Mesenchymal stem cell (in vitro differentiated cells and primary cell): Measurements from ENCODE around the gene ZSCAN12.

ENCODE experiments used
- DNase-seq: peaks from one replicate; pipeline ENCODE4 v3.0.0-alpha.2; 2013
- H2AFZ ChIP-seq: one replicate; pipeline ENCODE4 v1.6.1; 2013; ENCODE audit warnings: low read depth, mild to moderate bottlenecking, control low read depth, inconsistent platforms, low read length, moderate library complexity
- H2AK5ac ChIP-seq: 2 replicates; pipeline ENCODE4 v1.6.1; 2013; ENCODE audit warnings: low read length, moderate library complexity, mild to moderate bottlenecking, inconsistent platforms; ENCODE audit not compliant: severe bottlenecking
- H2BK120ac ChIP-seq: one replicate; pipeline ENCODE4 v1.6.1; 2013; ENCODE audit warnings: low read depth, mild to moderate bottlenecking, inconsistent platforms, low read length, moderate library complexity
- H2BK12ac ChIP-seq, 2 experiments: one replicate each; pipeline ENCODE4 v1.6.1; 2013; ENCODE audit warnings: inconsistent platforms in 2 of 2, low read length in 2 of 2, mild to moderate bottlenecking in 2 of 2, moderate library complexity in 2 of 2, control low read depth in 1 of 2
- H2BK15ac ChIP-seq: one replicate; pipeline ENCODE4 v1.6.1; 2013; ENCODE audit warnings: mild to moderate bottlenecking, low read depth, inconsistent platforms; ENCODE audit not compliant: poor library complexity, severe bottlenecking
- H2BK5ac ChIP-seq: 2 replicates; pipeline ENCODE4 v1.6.1; 2013; ENCODE audit warnings: low read depth, mild to moderate bottlenecking, low read length, control low read depth, inconsistent platforms; ENCODE audit not compliant: poor library complexity, severe bottlenecking
- H3K14ac ChIP-seq, 2 experiments: one replicate each; pipeline ENCODE4 v1.6.1; 2013; ENCODE audit warnings: inconsistent platforms in 2 of 2, low read length in 2 of 2, control low read depth in 1 of 2, mild to moderate bottlenecking in 1 of 2, moderate library complexity in 1 of 2
- H3K18ac ChIP-seq, 2 experiments: one replicate each; pipeline ENCODE4 v1.6.1; 2013; ENCODE audit warnings: inconsistent platforms in 2 of 2, low read length in 2 of 2, control low read depth in 1 of 2, low read depth in 1 of 2, mild to moderate bottlenecking in 1 of 2
- H3K23ac ChIP-seq, 2 experiments: one replicate each; pipeline ENCODE4 v1.6.1; 2013; ENCODE audit warnings: inconsistent platforms in 2 of 2, low read length in 2 of 2, mild to moderate bottlenecking in 2 of 2, moderate library complexity in 2 of 2, control low read depth in 1 of 2
- H3K27ac ChIP-seq: 2 replicates; pipeline ENCODE4 v1.5.1; 2013; ENCODE audit warnings: mild to moderate bottlenecking, moderate library complexity, low read length, control low read depth, inconsistent platforms; ENCODE audit not compliant: poor library complexity, severe bottlenecking
- H3K27me3 ChIP-seq, 2 experiments: 2 replicates each; pipeline versions ENCODE4 v1.6.1 to v1.7.0; 2013; ENCODE audit warnings: low read length in 2 of 2, mild to moderate bottlenecking in 2 of 2, moderate library complexity in 2 of 2, control low read depth in 1 of 2, inconsistent platforms in 1 of 2; ENCODE audit not compliant: control insufficient read depth in 1 of 2, insufficient read depth in 1 of 2
- H3K36me3 ChIP-seq, 2 experiments: 2 replicates each; pipeline versions ENCODE4 v1.6.1 to v1.7.0; 2013; ENCODE audit warnings: low read length in 2 of 2, control low read depth in 1 of 2, inconsistent platforms in 1 of 2, low read depth in 1 of 2, mild to moderate bottlenecking in 1 of 2; ENCODE audit not compliant: insufficient read depth in 2 of 2, control insufficient read depth in 1 of 2
- H3K4ac ChIP-seq, 2 experiments: one replicate each; pipeline ENCODE4 v1.6.1; 2013; ENCODE audit warnings: inconsistent platforms in 2 of 2, low read length in 2 of 2, mild to moderate bottlenecking in 2 of 2, moderate library complexity in 2 of 2, control low read depth in 1 of 2, low read depth in 1 of 2
- H3K4me1 ChIP-seq: 2 replicates; pipeline ENCODE4 v1.6.1; 2013; ENCODE audit warnings: low read depth, low read length, control low read depth; ENCODE audit not compliant: control insufficient read depth, insufficient read depth
- H3K4me2 ChIP-seq: 2 replicates; pipeline ENCODE4 v1.6.1; 2013; ENCODE audit warnings: low read length, mild to moderate bottlenecking, inconsistent platforms; ENCODE audit not compliant: poor library complexity, severe bottlenecking
- H3K4me3 ChIP-seq, 2 experiments: 2 replicates each; pipeline versions ENCODE4 v1.5.1 to v1.7.0; 2013; ENCODE audit warnings: low read length in 2 of 2, mild to moderate bottlenecking in 2 of 2, control low read depth in 1 of 2, low read depth in 1 of 2; ENCODE audit not compliant: insufficient read depth in 1 of 2
- H3K79me1 ChIP-seq: replicated peaks from 2 replicates; pipeline ENCODE4 v1.6.1; 2013; ENCODE audit warnings: mild to moderate bottlenecking, control low read depth, low read length, inconsistent platforms; ENCODE audit not compliant: poor library complexity, severe bottlenecking
- H3K9ac ChIP-seq: 2 replicates; pipeline ENCODE4 v1.7.0; 2013; ENCODE audit warnings: mild to moderate bottlenecking, low read length, moderate library complexity
- H3K9me3 ChIP-seq: 2 replicates; pipeline ENCODE4 v1.7.0; 2013; ENCODE audit warnings: mild to moderate bottlenecking, low read length; ENCODE audit not compliant: control insufficient read depth
- H4K8ac ChIP-seq: one replicate; pipeline ENCODE4 v1.6.1; 2013; ENCODE audit warnings: inconsistent platforms, mild to moderate bottlenecking, low read length, moderate library complexity
- H4K91ac ChIP-seq: one replicate; pipeline ENCODE4 v1.6.1; 2013; ENCODE audit warnings: mild to moderate bottlenecking, low read length, inconsistent platforms
- WGBS: methylation state at CpG from one replicate; pipeline ENCODE4 v1.1.7; 2013; ENCODE audit warnings: mixed read lengths; 5-methylcytosine and 5-hydroxymethylcytosine counted together

The ZSCAN12 gene

GRCh38 chr6:28433119-28433518 lies 33.6 kb upstream of the ZSCAN12 start:
- no peaks in the 10 kb centered on the region for H3K4me1 ChIP-seq
- no peak overlapping the region for H4K8ac ChIP-seq
- no peaks in the 10 kb centered on the region for H3K9me3 ChIP-seq
- H3K4me3 ChIP-seq = no peak overlapping the region
- no peak overlapping the region for H2BK15ac ChIP-seq
- H3K4me2 ChIP-seq = no peak overlapping the region
- no peak overlapping the region for H2AK5ac ChIP-seq
- H2BK120ac ChIP-seq = no peak overlapping the region
- H2AFZ ChIP-seq = no peak overlapping the region
- no peak overlapping the region for H4K91ac ChIP-seq
- H3K36me3 ChIP-seq = peaks cover 18 to 27% of the 10 kb centered on the region in 2 experiments
- no peak overlapping the region for H3K18ac ChIP-seq
- no peak for DNase-seq
- peaks cover 21% of the 10 kb centered on the region for H3K79me1 ChIP-seq
- no peak overlapping the region for H2BK12ac ChIP-seq
- H3K4ac ChIP-seq = no peak overlapping the region
- H3K23ac ChIP-seq = no peak overlapping the region
- no peak overlapping the region for H3K27ac ChIP-seq
- H3K14ac ChIP-seq = no peak overlapping the region
- no peaks in the 10 kb centered on the region for H3K27me3 ChIP-seq
- H3K9ac ChIP-seq = no peak overlapping the region
- no peak overlapping the region for H2BK5ac ChIP-seq

- Histone ChIP-seq H3K27ac (no peak overlapping the region), H2BK15ac (no peak overlapping the region)
- WGBS = 98% methylated on average over 15 of the region's 16 CpGs
Observed at GRCh38 chr6:28429781-28430180, 30.2 kb upstream of the ZSCAN12 start.

GRCh38 chr6:28425944-28426541 lies 26.5 kb upstream of the ZSCAN12 start:
- Histone ChIP-seq H3K36me3 (peaks cover 13 to 21% of the 10 kb centered on the region in 2 experiments), H3K4me2 (no peak overlapping the region), H3K9me3 (peaks cover 6% of the 10 kb centered on the region), H3K79me1 (peaks cover 14% of the 10 kb centered on the region), H3K27me3 (no peaks in the 10 kb centered on the region), H3K27ac (no peak overlapping the region), H2BK120ac (no peak overlapping the region), H3K4me1 (no peaks in the 10 kb centered on the region), H2BK15ac (no peak overlapping the region), H3K18ac (no peak overlapping the region), H3K9ac (no peak overlapping the region), H3K4me3 (no peak overlapping the region), H2BK5ac (no peak overlapping the region), H2AFZ (no peak overlapping the region), H3K23ac (no peak overlapping the region), H4K8ac (no peak overlapping the region), H2BK12ac (no peak overlapping the region), H3K4ac (no peak overlapping the region), H2AK5ac (no peak overlapping the region), H3K14ac (no peak overlapping the region), H4K91ac (no peak overlapping the region)
- no peak for DNase-seq
- WGBS = 88% methylated on average over 2 of the region's 4 CpGs

More at GRCh38 chr6:28429781-28430180, 30.2 kb upstream of the ZSCAN12 start:
- H3K4me3 ChIP-seq = no peak overlapping the region
- H2AK5ac ChIP-seq = no peak overlapping the region
- no peak overlapping the region for H3K4ac ChIP-seq
- H3K36me3 ChIP-seq = peaks cover 14 to 29% of the 10 kb centered on the region in 2 experiments
- no peak overlapping the region for H3K4me2 ChIP-seq
- H2BK120ac ChIP-seq = no peak overlapping the region
- H3K4me1 ChIP-seq = no peaks in the 10 kb centered on the region
- no peak overlapping the region for H4K8ac ChIP-seq
- peaks cover 6% of the 10 kb centered on the region for H3K9me3 ChIP-seq
- no peak overlapping the region for H4K91ac ChIP-seq
- H3K14ac ChIP-seq = no peak overlapping the region
- peaks cover 18% of the 10 kb centered on the region for H3K79me1 ChIP-seq
- H3K9ac ChIP-seq = no peak overlapping the region
- no peak overlapping the region for H3K18ac ChIP-seq
- no peak for DNase-seq
- H2AFZ ChIP-seq = no peak overlapping the region
- no peak overlapping the region for H3K23ac ChIP-seq
- H2BK5ac ChIP-seq = no peak overlapping the region
- H3K27me3 ChIP-seq = no peaks in the 10 kb centered on the region
- no peak overlapping the region for H2BK12ac ChIP-seq

- H2AK5ac ChIP-seq = no peak overlapping the region
- no peak overlapping the region for H3K4me3 ChIP-seq
- H2BK120ac ChIP-seq = no peak overlapping the region
- DNase-seq = no peak
- H3K9ac ChIP-seq = no peak overlapping the region
- H3K36me3 ChIP-seq = peaks cover 6 to 18% of the 10 kb centered on the region in 2 experiments
- H4K91ac ChIP-seq = no peak overlapping the region
- H2AFZ ChIP-seq = no peak overlapping the region
- H3K4ac ChIP-seq = no peak overlapping the region
- H2BK15ac ChIP-seq = no peak overlapping the region
- H3K27me3 ChIP-seq = no peaks in the 10 kb centered on the region
- H3K4me2 ChIP-seq = no peak overlapping the region
- no peak overlapping the region for H4K8ac ChIP-seq
- H3K4me1 ChIP-seq = no peaks in the 10 kb centered on the region
- H3K23ac ChIP-seq = no peak overlapping the region
- H3K79me1 ChIP-seq = peaks cover 9% of the 10 kb centered on the region
- H2BK12ac ChIP-seq = no peak overlapping the region
- no peak overlapping the region for H3K14ac ChIP-seq
- no peak overlapping the region for H3K27ac ChIP-seq
- H3K9me3 ChIP-seq = peaks cover 6% of the 10 kb centered on the region
- no peak overlapping the region for H2BK5ac ChIP-seq
- no peak overlapping the region for H3K18ac ChIP-seq
Observed at GRCh38 chr6:28424163-28424562, 24.6 kb upstream of the ZSCAN12 start.
